H9 (cell line): ENCODE measurements around the gene RAET1L. TPM values are rescaled to one million over a fixed set of nuclear protein-coding genes. Genes with fewer than 3 reads are reported as not detected.

ENCODE experiments used
- DNase-seq: peaks from one replicate; pipeline ENCODE4 v3.0.0-alpha.2; 2017
- H2AFZ ChIP-seq: one replicate; pipeline ENCODE4 v1.6.1; 2013; ENCODE audit warnings: mild to moderate bottlenecking, low read length, control low read depth, moderate library complexity
- H2AK5ac ChIP-seq: 2 replicates; pipeline ENCODE4 v1.6.1; 2013; ENCODE audit warnings: low read length, control low read depth, mixed read lengths; ENCODE audit not compliant: insufficient read length
- H2BK120ac ChIP-seq: one replicate; pipeline ENCODE4 v1.6.1; 2013; ENCODE audit warnings: low read depth, mild to moderate bottlenecking, low read length, control low read depth, inconsistent platforms; ENCODE audit not compliant: poor library complexity, severe bottlenecking
- H2BK12ac ChIP-seq: 2 replicates; pipeline ENCODE4 v1.6.1; 2013; ENCODE audit warnings: low read length, control low read depth, mixed read lengths, low read depth; ENCODE audit not compliant: insufficient read length
- H2BK15ac ChIP-seq: 2 replicates; pipeline ENCODE4 v1.6.1; 2013; ENCODE audit warnings: low read depth, low read length, control low read depth
- H2BK20ac ChIP-seq: one replicate; pipeline ENCODE4 v1.6.1; 2013; ENCODE audit warnings: low read depth, mild to moderate bottlenecking, low read length, control low read depth, inconsistent platforms; ENCODE audit not compliant: poor library complexity, severe bottlenecking
- H2BK5ac ChIP-seq: 2 replicates; pipeline ENCODE4 v1.6.1; 2013; ENCODE audit warnings: low read length, control low read depth, mixed read lengths; ENCODE audit not compliant: insufficient read length
- H3K14ac ChIP-seq: 2 replicates; pipeline ENCODE4 v1.6.1; 2013; ENCODE audit warnings: low read length, control low read depth; ENCODE audit not compliant: insufficient read depth
- H3K18ac ChIP-seq: 2 replicates; pipeline ENCODE4 v1.6.1; 2013; ENCODE audit warnings: low read depth, mild to moderate bottlenecking, mixed read lengths, low read length, control low read depth; ENCODE audit not compliant: insufficient read length
- H3K23ac ChIP-seq: 2 replicates; pipeline ENCODE4 v1.6.1; 2013; ENCODE audit warnings: low read length, control low read depth, mixed read lengths, low read depth; ENCODE audit not compliant: insufficient read length
- H3K23me2 ChIP-seq: 2 replicates; pipeline ENCODE4 v1.6.1; 2013; ENCODE audit warnings: low read depth, mild to moderate bottlenecking, mixed read lengths, low read length, control low read depth; ENCODE audit not compliant: insufficient read length, poor library complexity, severe bottlenecking
- H3K27ac ChIP-seq: 2 replicates; pipeline ENCODE4 v1.5.1; 2013; ENCODE audit warnings: low read length, control low read depth, mixed read lengths, low read depth; ENCODE audit not compliant: insufficient read length
- H3K27me3 ChIP-seq: 2 replicates; pipeline ENCODE4 v1.6.1; 2013; ENCODE audit warnings: low read length, control low read depth, inconsistent platforms; ENCODE audit not compliant: insufficient read depth
- H3K4ac ChIP-seq: 2 replicates; pipeline ENCODE4 v1.6.1; 2013; ENCODE audit warnings: low read depth, mild to moderate bottlenecking, control low read depth, inconsistent platforms, low read length, moderate library complexity
- H3K4me1 ChIP-seq: 2 replicates; pipeline ENCODE4 v1.6.1; 2013; ENCODE audit warnings: low read length, control low read depth, inconsistent platforms; ENCODE audit not compliant: insufficient read depth
- H3K4me2 ChIP-seq: 2 replicates; pipeline ENCODE4 v1.6.1; 2013; ENCODE audit warnings: low read length, control low read depth, mixed read lengths; ENCODE audit not compliant: insufficient read length, insufficient read depth
- H3K56ac ChIP-seq: 2 replicates; pipeline ENCODE4 v1.6.1; 2013; ENCODE audit warnings: low read depth, mild to moderate bottlenecking, mixed read lengths, low read length, control low read depth; ENCODE audit not compliant: insufficient read length
- H3K79me1 ChIP-seq: 2 replicates; pipeline ENCODE4 v1.6.1; 2013; ENCODE audit warnings: low read depth, mild to moderate bottlenecking, moderate library complexity, low read length, control low read depth, inconsistent platforms; ENCODE audit not compliant: insufficient read depth, poor library complexity, severe bottlenecking
- H3K79me2 ChIP-seq: 2 replicates; pipeline ENCODE4 v1.6.1; 2013; ENCODE audit warnings: low read length, control low read depth, inconsistent platforms; ENCODE audit not compliant: insufficient read depth
- H3K9ac ChIP-seq: 2 replicates; pipeline ENCODE4 v1.6.1; 2013; ENCODE audit warnings: low read length, control low read depth, mixed read lengths; ENCODE audit not compliant: insufficient read length; ENCODE audit errors: extremely low read depth
- H3K9me3 ChIP-seq: one replicate; pipeline ENCODE4 v1.6.1; 2013; ENCODE audit warnings: low read depth, low read length, inconsistent platforms; ENCODE audit not compliant: control insufficient read depth
- H3T11ph ChIP-seq: one replicate; pipeline ENCODE4 v1.6.1; 2013; ENCODE audit warnings: mild to moderate bottlenecking, low read length, control low read depth, inconsistent platforms
- H4K20me1 ChIP-seq: one replicate; pipeline ENCODE4 v1.6.1; 2013; ENCODE audit not compliant: control insufficient read depth, insufficient read length, insufficient read depth
- H4K5ac ChIP-seq: 2 replicates; pipeline ENCODE4 v1.6.1; 2013; ENCODE audit warnings: low read depth, mild to moderate bottlenecking, mixed read lengths, low read length, control low read depth; ENCODE audit not compliant: insufficient read length
- H4K8ac ChIP-seq: replicated peaks from 2 replicates; pipeline ENCODE4 v1.6.1; 2013; ENCODE audit warnings: low read length, control low read depth, mixed read lengths, low read depth; ENCODE audit not compliant: insufficient read length
- H4K91ac ChIP-seq: 2 replicates; pipeline ENCODE4 v1.6.1; 2013; ENCODE audit warnings: low read depth, mild to moderate bottlenecking, moderate library complexity, mixed read lengths, low read length, control low read depth; ENCODE audit not compliant: insufficient read length
- H3K27ac Mint-ChIP-seq, 3 experiments: 2 replicates in 2 of 3; 3 replicates in 1 of 3; pipeline ENCODE4 v1.8.0; 2020 to 2021; ENCODE audit warnings: mixed read lengths in 3 of 3, mild to moderate bottlenecking in 1 of 3, moderate library complexity in 1 of 3
- H3K27me3 Mint-ChIP-seq: 2 replicates; pipeline ENCODE4 v1.8.0; 2021; ENCODE audit warnings: low read depth, mild to moderate bottlenecking, moderate library complexity, mixed read lengths
- H3K36me3 Mint-ChIP-seq, 3 experiments: 2 replicates in 2 of 3; 3 replicates in 1 of 3; pipeline ENCODE4 v1.8.0; 2020 to 2021; ENCODE audit warnings: low read depth in 3 of 3, mixed read lengths in 3 of 3; ENCODE audit not compliant: insufficient read depth in 1 of 3
- H3K4me1 Mint-ChIP-seq, 2 experiments: 2 replicates each; pipeline ENCODE4 v1.8.0; 2020; ENCODE audit warnings: mixed read lengths in 2 of 2
- H3K4me3 Mint-ChIP-seq, 2 experiments: 2 replicates in 1 of 2; 3 replicates in 1 of 2; pipeline ENCODE4 v1.8.0; 2020 to 2021; ENCODE audit warnings: mild to moderate bottlenecking in 2 of 2, mixed read lengths in 2 of 2, moderate library complexity in 1 of 2
- H3K9me3 Mint-ChIP-seq, 2 experiments: 2 replicates in 1 of 2; 3 replicates in 1 of 2; pipeline ENCODE4 v1.8.0; 2020; ENCODE audit warnings: mild to moderate bottlenecking in 2 of 2, mixed read lengths in 2 of 2, moderate library complexity in 1 of 2
- WGBS: extraction: QIAGEN DNeasy Blood & Tissue Kit; methylation state at CpG from one replicate; pipeline ENCODE4 v1.1.7; 2013; ENCODE audit warnings: missing lambda C conversion rate, low lambda C conversion rate, mixed read lengths; ENCODE audit not compliant: insufficient read length; ENCODE audit errors: extremely low coverage; 5-methylcytosine and 5-hydroxymethylcytosine counted together
- total RNA-seq: library from RNA; stranded (reverse); gene quantifications from 2 replicates; pipeline ENCODE4 v1.2.1, GENCODE V29; 2021
- TF ChIP-seq, protein P1 (sequence below): fragments of 200-600 bp; sonication (generic); conservative IDR thresholded peaks from 3 replicates; pipeline ENCODE4 v1.8.0; 2021; ENCODE audit warnings: antibody characterized with exemption, mild to moderate bottlenecking

Gene RAET1L
- total RNA-seq, 1 experiment from 2014 or later: not detected

DNA sequence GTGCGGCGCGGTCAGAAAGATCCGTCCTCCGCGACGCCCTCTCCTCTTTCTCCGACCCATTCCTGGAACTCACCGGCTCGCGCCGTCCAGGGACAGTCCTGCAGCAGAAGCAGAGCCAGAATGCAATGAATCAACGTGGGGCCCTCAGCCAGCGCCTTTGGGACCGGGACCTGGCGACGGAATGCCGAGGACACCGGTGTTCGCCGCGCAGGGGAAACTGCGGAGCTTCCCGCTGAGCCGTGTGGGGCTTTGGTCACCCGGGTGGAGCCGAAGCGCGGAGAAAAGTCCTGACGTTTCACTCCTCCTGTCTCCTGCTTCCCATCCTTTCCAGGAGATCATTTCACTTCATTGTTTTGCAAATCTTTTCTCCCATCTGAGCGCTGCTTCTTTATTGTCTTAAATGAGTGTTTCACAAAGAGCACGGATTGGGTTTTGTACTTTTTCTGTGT lies 35.1 kb downstream of the RAET1L start:
- H3K27me3 Mint-ChIP-seq: peaks cover 100% of the 10 kb centered on the region
- peak overlapping the region; percentile 53 to 71 for H3K4me3 Mint-ChIP-seq
- H4K91ac ChIP-seq: no peak overlapping the region
- WGBS: no CpG with 5 or more reads among the region's 32 CpGs
- no peak overlapping the region for H2BK15ac ChIP-seq
- no peak overlapping the region for H3K9ac ChIP-seq
- TF ChIP-seq, protein P1, sequence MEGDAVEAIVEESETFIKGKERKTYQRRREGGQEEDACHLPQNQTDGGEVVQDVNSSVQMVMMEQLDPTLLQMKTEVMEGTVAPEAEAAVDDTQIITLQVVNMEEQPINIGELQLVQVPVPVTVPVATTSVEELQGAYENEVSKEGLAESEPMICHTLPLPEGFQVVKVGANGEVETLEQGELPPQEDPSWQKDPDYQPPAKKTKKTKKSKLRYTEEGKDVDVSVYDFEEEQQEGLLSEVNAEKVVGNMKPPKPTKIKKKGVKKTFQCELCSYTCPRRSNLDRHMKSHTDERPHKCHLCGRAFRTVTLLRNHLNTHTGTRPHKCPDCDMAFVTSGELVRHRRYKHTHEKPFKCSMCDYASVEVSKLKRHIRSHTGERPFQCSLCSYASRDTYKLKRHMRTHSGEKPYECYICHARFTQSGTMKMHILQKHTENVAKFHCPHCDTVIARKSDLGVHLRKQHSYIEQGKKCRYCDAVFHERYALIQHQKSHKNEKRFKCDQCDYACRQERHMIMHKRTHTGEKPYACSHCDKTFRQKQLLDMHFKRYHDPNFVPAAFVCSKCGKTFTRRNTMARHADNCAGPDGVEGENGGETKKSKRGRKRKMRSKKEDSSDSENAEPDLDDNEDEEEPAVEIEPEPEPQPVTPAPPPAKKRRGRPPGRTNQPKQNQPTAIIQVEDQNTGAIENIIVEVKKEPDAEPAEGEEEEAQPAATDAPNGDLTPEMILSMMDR: no peak
- no peak for DNase-seq
- peaks cover 85% of the 10 kb centered on the region for H3K27me3 ChIP-seq
- no peak overlapping the region; the same call in 1 of the 2 replicates for H3K14ac ChIP-seq
- H3K4ac ChIP-seq: no peak overlapping the region
- H3K4me1 Mint-ChIP-seq: peaks cover 27% of the 10 kb centered on the region in 2 experiments
- H2AK5ac ChIP-seq: no peak overlapping the region
- no peak overlapping the region for H2AFZ ChIP-seq
- H3K4me2 ChIP-seq: peak overlapping the region; percentile 37
- no peak overlapping the region for H3K27ac Mint-ChIP-seq
- H3T11ph ChIP-seq: no peak overlapping the region
- H4K20me1 ChIP-seq: no peaks in the 10 kb centered on the region
- no peak overlapping the region for H2BK5ac ChIP-seq
- H3K9me3 ChIP-seq: no peaks in the 10 kb centered on the region
- no peaks in the 10 kb centered on the region for H3K79me1 ChIP-seq
- no peak overlapping the region for H2BK20ac ChIP-seq
- no peaks in the 10 kb centered on the region for H3K79me2 ChIP-seq
- H4K8ac ChIP-seq: no peak overlapping the region
- H3K4me1 ChIP-seq: no peaks in the 10 kb centered on the region
- H3K23ac ChIP-seq: no peak overlapping the region
- H2BK120ac ChIP-seq: no peak overlapping the region
- peaks cover 5% of the 10 kb centered on the region for H3K23me2 ChIP-seq
- no peak overlapping the region for H3K27ac ChIP-seq
- no peak overlapping the region for H3K56ac ChIP-seq
- H3K18ac ChIP-seq: no peak overlapping the region
- H3K36me3 Mint-ChIP-seq: no peaks in the 10 kb centered on the region; a peak in 2 of 7 replicates
- no peak overlapping the region for H4K5ac ChIP-seq
- peaks cover 0 to 10% of the 10 kb centered on the region in 2 experiments; a peak in 3 of 5 replicates for H3K9me3 Mint-ChIP-seq
- no peak overlapping the region for H2BK12ac ChIP-seq
